IPS-15b (cell line): ENCODE results near the gene TOR1B.

ENCODE experiments used
- H3K27me3 ChIP-seq: one replicate; pipeline ENCODE4 v1.6.1; 2013; ENCODE audit warnings: low read length; ENCODE audit not compliant: control insufficient read depth, insufficient read depth
- H3K36me3 ChIP-seq: one replicate; pipeline ENCODE4 v1.6.1; 2013; ENCODE audit warnings: low read length; ENCODE audit not compliant: control insufficient read depth, insufficient read depth
- H3K4me1 ChIP-seq: one replicate; pipeline ENCODE4 v1.6.1; 2013; ENCODE audit warnings: mild to moderate bottlenecking, low read length; ENCODE audit not compliant: control insufficient read depth, insufficient read depth
- H3K4me3 ChIP-seq: one replicate; pipeline ENCODE4 v1.5.1; 2013; ENCODE audit warnings: low read depth, low read length
- H3K9ac ChIP-seq: one replicate; pipeline ENCODE4 v1.6.1; 2013; ENCODE audit warnings: low read depth, mild to moderate bottlenecking, low read length
- H3K9me3 ChIP-seq: one replicate; pipeline ENCODE4 v1.6.1; 2013; ENCODE audit warnings: mild to moderate bottlenecking, low read length; ENCODE audit not compliant: control insufficient read depth, insufficient read depth

The TOR1B gene

DNA sequence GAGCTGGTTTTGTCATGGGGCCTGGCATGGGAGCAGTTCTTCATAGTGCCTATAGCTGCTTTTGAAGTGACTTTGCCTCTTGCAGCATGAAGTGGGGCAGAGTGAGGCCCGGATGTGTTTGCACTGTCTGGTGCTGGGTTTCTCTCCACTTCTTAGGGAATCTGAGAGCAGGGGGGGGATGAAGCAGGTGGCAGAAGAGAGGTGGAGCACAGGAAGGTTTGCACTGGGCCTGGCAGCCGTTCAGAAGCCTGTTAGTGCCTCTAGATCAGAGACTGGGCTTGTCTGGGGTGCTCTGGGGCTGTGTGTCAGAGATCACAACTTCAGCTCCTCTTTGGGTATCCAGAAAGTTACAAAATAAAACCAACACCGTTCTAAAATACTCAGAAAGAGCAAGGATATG lies 50.6 kb downstream of the TOR1B start:
- H3K27me3 ChIP-seq: no peaks in the 10 kb centered on the region
- H3K9me3 ChIP-seq: no peaks in the 10 kb centered on the region
- H3K4me1 ChIP-seq: no peaks in the 10 kb centered on the region
- no peak overlapping the region for H3K4me3 ChIP-seq
- peaks cover 6% of the 10 kb centered on the region for H3K36me3 ChIP-seq
- no peak overlapping the region for H3K9ac ChIP-seq

DNA sequence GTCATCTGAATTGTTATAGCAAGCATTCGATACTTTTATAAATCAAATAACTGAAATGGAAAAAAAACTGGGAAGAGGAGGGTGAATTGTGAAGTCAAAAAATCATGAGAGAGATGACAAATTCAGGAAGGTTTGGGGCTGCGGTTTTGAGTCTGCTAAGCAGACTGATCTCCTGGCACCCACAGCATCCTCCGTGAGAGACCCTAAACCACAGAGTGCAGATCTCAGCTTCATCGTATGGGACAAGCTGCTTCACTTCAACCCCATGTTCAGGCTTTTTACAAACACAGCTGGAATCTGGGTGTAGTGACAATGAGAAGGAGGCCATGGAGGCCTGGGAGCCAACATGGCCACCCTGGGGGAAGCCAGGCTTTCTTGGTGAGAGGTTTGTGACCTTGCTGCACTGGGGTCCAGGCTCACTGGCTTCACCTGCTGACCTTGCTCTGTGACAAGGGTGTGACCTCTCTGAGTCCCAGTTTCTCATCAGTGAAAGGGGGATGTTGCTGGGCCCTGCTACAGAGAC lies 51.7 kb downstream of the TOR1B start:
- Histone ChIP-seq H3K4me3 (no peak overlapping the region), H3K9ac (no peak overlapping the region), H3K27me3 (no peaks in the 10 kb centered on the region), H3K36me3 (peaks cover 6% of the 10 kb centered on the region), H3K4me1 (no peaks in the 10 kb centered on the region), H3K9me3 (no peaks in the 10 kb centered on the region)

- Histone ChIP-seq H3K9me3 (no peaks in the 10 kb centered on the region), H3K36me3 (peaks cover 6% of the 10 kb centered on the region), H3K4me1 (no peaks in the 10 kb centered on the region), H3K9ac (no peak overlapping the region), H3K27me3 (no peaks in the 10 kb centered on the region), H3K4me3 (no peak overlapping the region)
Observed at GRCh38 chr9:129857207-129857606, 54.2 kb downstream of the TOR1B start.

DNA sequence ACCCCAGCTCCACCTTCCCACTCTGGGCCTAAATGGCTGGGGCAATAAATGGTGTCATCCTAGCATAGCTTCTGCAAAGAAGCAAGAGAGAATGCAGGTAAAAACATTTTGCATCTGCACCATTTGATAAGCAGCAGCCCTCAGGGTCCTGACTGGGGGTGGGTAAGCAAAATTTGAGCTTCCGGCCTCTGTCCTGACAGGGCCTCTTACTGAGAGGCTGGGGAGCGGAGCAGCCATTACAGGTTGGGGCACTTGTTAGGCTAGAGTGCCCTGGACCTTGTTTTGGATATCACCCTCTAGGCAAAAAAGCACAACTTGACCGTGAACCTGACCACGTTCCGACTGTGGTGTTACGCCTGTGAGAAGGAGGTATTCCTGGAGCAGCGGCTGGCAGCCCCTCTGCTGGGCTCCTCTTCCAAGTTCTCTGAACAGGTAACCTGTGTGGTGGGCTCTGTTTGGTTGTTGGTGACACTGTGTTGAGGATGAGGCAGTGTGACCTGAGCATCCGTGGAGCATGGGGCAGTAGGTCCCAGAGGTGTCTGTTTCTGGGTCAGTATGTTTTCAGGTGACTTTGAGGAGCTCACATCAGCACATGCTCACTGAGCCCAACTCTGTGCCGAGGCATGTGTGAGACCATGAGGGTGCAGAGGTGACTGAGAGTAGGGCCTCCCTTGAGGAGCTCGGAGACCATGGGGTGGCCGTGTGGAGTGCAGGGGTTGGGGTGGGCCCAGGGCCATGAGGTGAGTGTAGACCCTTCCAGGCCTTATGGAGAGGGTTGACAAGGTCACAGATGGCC lies 55.4 kb downstream of the TOR1B start:
- Histone ChIP-seq H3K4me1 (no peaks in the 10 kb centered on the region), H3K4me3 (no peak overlapping the region), H3K9me3 (no peaks in the 10 kb centered on the region), H3K9ac (no peak overlapping the region), H3K36me3 (peaks cover 8% of the 10 kb centered on the region), H3K27me3 (no peaks in the 10 kb centered on the region)
